Brain pericyte (primary cell): Measurements from ENCODE around the gene ETFB.
"Not testable (repeated sequence)": the region's sequence is repeated elsewhere in the genome, so short reads cannot be mapped to it uniquely, and the experiment has no call there.

Experiments
- DNase-seq: peaks from one replicate; pipeline ENCODE4 v3.0.0-alpha.2; 2012; ENCODE audit warnings: low read depth, low spot score

The ETFB gene

DNA sequence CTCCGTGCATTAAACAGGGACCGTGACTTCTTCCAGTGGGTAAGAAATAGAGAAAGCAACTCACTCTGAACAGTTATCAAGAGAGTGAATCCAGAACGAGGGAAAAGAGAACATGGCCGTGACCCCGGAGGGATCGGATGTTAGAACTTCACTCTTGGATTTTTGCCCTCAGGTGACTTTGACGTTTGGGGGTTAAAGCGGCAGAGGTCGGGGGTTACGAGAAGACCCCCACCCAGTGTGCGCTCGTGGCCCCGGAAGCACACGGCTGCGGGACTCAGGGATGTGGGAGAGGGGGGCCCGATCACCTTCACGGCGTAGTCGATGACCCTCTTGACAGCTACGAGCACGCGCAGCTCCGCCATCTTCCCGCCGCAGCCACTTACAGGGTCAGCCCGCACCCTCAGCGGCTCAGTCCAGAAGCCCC, at the start of gene ETFB:
ETFB (minus strand) TSS at position 424 of the 424 bp plus-strand sequence; CDS start at position 362, 62 bp downstream.
- no peak for DNase-seq

GRCh38 chr19:51415187-51415586, 49.0 kb upstream of the ETFB start:
- no peak for DNase-seq

GRCh38 chr19:51410950-51411748, 45.0 kb upstream of the ETFB start:
- no peak for DNase-seq

DNA sequence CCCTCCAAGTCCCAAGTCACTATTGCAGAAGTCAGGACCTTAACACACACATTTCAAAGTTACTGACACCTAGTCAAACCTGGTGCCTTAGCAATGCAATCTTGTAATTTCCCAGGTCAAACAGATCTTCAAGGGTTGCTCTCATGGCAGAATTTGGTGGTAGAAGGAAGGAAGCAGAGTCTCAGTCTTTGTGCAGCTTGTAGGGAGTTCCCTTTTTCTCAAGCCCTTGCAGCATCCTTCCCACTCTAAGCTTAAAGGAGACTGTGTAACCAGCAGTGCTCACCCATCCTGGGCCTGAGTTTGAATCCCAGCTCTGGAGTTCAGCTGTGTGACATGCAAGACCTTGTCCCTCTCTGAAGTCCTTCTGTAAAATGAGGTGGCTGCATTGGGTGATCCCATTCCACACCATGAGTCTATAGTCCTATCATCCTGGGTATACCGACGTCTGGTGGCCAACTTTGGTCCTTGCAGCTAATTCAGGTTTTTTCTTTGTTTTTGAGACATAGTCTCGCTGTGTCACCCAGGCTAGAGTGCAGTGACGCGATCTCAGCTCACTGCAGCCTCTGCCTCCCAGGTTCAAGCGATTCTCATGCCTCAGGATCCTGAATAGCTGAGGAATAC, 41.4 kb upstream of the ETFB start:
- no peak for DNase-seq

DNA sequence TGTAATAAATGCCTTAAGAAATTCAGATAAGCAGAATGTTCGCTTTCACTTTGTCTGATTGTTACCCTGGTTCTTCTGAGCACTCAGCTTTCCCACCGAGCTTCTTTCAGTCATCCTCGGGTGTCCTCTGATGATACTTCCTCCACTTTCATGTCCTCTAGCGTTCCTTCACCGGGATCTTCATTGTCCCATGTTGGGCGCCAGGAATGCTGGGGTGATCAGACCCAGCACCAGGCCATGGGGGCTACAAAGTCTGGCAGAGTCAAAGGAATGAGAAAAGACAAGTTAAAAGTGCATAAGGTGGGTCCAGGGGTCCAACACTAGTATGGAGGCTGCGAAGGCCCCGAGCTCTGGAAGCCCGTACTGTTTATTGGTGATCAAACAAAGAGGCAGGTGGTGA, 35.9 kb upstream of the ETFB start:
- no peak for DNase-seq

DNA sequence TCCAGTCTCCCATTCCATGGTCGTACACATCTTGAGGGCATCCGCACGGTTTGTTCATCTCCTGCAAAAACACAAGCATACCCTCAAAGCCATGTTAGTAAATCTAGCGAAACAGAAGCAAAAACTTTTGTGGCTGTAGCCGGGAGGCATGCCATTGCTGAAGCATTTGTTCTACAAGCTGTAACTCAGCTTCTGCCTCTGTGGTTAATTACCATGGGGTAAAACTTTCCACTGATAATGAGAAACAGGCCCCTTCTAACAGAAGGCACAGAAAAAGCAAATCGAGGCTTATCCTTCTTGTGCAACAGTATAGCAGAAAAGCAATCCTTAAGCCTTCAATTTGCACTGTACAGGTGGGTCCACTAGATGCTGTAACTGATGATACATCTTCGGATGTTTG, 33.7 kb upstream of the ETFB start:
- DNase-seq: not testable (repeated sequence)

DNA sequence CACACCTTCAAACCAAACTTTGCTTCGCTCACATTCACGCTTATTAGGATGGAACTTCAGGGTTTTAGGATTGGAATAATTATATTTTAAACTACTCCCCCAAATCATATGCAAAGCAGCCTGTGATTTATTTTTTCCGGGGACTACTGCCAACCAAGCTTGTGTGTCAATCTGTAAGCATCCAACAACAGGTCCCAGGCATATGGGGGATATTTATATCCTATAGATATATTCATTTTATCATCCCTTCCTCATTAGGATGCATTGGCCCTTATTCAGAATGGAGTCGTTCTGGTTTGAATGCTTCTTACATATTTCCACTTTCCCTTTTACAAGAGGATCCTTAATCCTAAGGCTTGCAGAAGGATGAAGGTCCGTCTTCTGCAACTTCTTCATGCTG, 33.0 kb upstream of the ETFB start:
- no peak for DNase-seq

DNA sequence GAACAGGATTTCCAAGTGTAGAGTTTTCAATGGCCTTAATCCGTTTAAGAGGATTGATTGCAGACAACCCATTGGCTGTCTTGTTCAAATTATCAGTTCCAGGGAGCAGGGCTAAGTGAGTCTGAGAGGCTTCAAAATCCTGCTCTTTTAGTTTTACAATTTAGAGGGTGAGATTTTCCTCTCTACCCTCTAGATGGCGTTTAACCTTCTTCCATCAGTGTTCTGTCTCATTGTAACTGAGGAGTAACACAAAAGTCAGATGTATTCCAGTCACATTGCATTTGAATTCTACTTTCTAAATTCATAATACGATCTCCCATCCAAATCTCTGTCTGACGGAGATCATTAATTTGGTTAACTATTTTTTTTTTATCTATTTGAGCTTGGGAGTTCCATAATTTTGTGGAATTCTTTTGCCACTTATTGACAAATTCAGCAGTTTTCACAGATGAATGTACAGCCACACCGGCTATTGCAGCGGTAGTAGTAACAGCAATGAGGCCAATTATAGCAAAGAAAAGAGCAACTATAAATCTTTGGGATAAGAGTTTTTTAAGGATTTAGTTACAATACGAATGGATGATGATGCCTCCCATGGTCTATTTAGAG, 32.0 kb upstream of the ETFB start:
- no peak for DNase-seq

- DNase-seq: not testable (repeated sequence)
Measured at GRCh38 chr19:51397453-51397852, 31.3 kb upstream of the ETFB start.

GRCh38 chr19:51396175-51396574, 30.0 kb upstream of the ETFB start:
- no peak for DNase-seq

DNA sequence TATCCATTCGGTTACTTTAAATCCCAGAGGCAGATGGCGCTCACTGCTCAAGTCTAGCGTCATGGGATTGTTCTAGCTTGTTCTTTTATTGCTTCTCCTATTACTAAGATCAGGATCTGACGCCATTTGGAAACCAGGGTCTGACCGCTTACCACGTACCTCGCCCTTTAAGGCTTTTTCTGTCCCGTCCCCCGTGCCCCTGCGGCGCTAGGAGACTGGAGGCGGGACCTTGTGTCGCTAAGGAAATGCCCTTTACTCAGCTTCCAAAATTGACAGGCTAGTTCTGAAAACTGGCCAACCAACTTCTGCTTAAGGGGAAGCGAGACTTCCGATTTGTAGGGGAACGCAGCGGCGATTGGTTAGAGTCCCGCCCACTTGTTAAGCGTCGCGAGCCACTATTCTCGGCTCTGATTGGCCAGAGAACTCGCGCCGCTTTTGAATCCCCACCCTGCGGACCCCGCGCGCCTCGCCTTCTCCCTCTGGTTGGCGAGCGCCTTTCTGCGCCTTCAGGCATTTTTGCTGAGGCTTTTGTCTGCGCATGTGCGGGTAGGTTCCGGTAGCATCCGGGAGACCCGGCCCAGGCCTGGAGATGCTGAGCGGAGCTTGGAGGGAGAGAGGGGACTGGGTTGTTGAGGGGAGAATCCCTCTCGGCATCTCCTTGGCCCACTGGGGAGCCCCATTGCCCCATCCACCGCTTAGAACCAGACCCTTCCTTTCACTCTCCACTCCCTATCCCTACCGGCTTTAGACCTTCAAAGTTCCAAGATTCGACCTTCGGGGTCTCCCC, 28.1 kb upstream of the ETFB start:
- DNase-seq: peak; percentile 90

DNA sequence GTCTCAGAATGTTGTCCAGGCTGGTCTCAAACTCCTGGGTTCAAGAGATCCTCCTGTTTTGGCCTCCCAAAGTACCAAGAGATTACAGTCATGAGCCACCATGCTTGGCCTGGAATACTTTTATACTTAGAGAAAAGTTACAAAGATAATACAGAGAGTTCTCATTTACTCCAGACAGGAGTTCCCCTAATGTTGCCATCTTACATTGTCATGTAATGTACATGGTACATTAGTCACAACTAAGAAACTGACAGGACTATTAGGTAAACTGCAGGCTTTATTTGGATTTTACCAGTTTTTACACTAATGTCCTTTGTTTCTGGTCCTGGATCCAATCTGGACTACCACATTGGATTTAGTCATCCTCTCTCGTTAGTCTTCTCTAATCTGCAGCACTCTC, 26.5 kb upstream of the ETFB start:
- DNase-seq: no peak

DNA sequence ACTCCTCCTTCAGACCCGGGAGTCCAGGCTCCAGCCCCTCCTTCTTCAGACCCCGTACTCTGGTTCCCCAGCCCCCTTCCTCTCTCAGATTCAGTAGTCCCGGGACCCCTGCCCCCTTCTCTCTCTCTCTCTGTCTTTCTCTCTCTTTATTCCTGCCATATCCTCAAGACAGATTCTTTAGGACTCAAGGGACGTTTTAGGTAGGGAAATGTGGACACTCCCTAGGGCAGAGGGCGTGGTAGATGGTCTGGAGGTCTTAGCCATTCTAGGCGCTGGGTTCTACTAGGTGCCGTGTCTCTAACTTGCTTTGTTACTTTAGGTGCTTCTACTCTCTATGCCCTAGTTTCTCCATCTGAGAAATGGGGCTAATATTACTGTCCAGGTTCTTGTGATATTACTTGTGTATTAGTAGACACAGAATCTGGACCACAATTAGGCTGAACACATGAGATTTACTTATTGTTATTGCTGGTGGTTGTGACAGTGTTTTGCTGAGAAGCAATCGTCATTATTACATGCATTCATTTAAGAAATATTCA, 25.0 kb upstream of the ETFB start:
- no peak for DNase-seq

GRCh38 chr19:51389143-51389542, 23.0 kb upstream of the ETFB start:
- no peak for DNase-seq

DNA sequence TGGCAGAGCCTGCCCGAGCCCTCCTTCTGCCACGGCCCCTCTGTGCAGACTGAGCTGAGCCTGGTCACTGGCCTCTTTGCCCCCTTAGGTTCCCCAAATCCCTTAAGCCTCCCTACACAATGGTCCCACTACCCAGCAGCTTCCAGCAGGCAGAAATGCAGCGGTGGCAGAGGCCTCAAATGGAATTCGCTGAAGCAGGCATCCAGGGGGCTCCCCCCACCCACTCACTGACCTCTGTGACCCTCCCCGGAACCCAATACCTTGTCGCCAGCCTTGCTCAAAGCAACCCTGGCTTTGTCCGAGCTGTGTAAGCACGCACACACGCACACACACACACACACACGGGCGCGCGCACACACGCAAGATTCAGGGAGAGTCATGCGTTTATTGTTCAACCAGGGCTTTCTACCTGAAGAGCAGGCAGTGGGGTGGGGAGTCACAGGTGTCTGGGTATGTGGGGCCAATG, 21.8 kb upstream of the ETFB start, which contains the start of gene LIM2:
LIM2 (minus strand) TSS at position 51 of the 466 bp plus-strand sequence. CDS start 531 bp downstream, outside the sequence.
- no peak for DNase-seq

DNA sequence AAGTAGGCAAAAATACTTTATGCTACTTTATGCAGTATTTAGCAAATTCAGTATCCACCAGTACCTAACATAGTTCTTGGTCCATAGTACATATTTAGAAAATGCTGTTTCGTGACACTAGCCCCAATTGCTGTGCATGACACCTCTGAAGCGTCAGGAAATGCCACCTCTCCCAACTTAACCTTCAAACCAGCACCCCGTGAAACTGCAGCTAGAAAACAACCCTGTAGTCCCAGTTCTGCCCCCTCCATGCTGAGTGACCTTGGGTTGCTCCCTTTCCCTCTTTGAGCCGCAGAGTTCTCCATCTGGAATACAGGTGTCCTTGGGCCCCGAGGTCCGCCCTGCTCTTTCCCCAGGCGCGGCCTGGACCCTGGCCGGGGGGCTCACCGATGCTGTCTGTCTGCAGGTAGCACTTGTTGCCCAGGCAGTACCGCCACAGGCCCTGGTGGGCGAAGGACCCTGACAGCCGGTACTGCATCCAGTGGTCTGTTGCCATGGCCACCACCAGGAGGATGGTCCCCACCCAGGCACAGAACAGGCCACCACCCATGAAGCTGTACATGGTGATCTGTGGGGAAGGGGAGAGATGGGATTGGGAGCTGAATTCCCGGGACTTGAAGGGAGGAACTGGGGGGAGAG, 20.8 kb upstream of the ETFB start:
- no peak for DNase-seq

DNA sequence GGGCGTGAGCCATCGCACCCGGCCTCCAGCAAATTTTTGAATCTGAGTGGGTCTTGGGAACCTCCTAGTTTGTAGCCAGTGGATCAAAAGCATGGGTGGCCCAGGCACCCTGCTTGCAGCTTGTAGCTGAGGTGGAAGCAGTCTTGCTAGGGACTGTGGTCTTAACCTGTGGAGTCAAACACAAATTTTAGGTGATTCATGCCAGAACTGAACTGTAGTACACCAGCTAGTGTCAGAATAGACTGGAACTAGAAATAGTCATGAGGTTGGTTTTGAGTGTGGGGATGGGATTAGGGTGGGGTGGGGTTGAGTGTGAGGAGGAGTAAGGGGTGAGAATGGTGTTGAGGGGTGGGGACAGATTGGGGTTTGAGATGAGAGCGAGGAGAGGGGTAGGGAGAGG, 15.8 kb upstream of the ETFB start:
- no peak for DNase-seq

- DNase-seq: no peak
Measured at GRCh38 chr19:51380379-51380778, 14.2 kb upstream of the ETFB start.

- DNase-seq: no peak
Measured at GRCh38 chr19:51377422-51377821, 11.2 kb upstream of the ETFB start.

GRCh38 chr19:51375504-51376221, 9.5 kb upstream of the ETFB start:
- DNase-seq: no peak
